NOMO-1 treated with dmso at 0.1 percent for 144 hours (cell line): Measurements from ENCODE around the gene ADAMTS16.
"Not testable (repeated sequence)": the region's sequence is repeated elsewhere in the genome, so short reads cannot be mapped to it uniquely, and the experiment has no call there.

Experiments
- DNase-seq: peaks from one replicate; lab custom pipeline; 2025; ENCODE audit not compliant: unreplicated experiment; lab: John Stamatoyannopoulos, UW

The ADAMTS16 gene

GRCh38 chr5:5139777-5140478, at the start of gene ADAMTS16:
ADAMTS16 (plus strand) TSS chr5:5140330; CDS start chr5:5140468, 138 bp downstream.
- DNase-seq: no peak

GRCh38 chr5:5092149-5092548, 48.0 kb upstream of the ADAMTS16 start:
- DNase-seq: no peak

- no peak for DNase-seq
Observed at GRCh38 chr5:5100635-5101034, 39.5 kb upstream of the ADAMTS16 start.

GRCh38 chr5:5101676-5102075, 38.5 kb upstream of the ADAMTS16 start:
- no peak for DNase-seq

- no peak for DNase-seq
Observed at GRCh38 chr5:5103245-5103644, 36.9 kb upstream of the ADAMTS16 start.

- no peak for DNase-seq
Observed at GRCh38 chr5:5104550-5104949, 35.6 kb upstream of the ADAMTS16 start.

GRCh38 chr5:5105531-5105930, 34.6 kb upstream of the ADAMTS16 start:
- DNase-seq: no peak

- no peak for DNase-seq
Observed at GRCh38 chr5:5116956-5117355, 23.2 kb upstream of the ADAMTS16 start.

GRCh38 chr5:5122776-5123175, 17.4 kb upstream of the ADAMTS16 start:
- no peak for DNase-seq

GRCh38 chr5:5124231-5124630, 15.9 kb upstream of the ADAMTS16 start:
- no peak for DNase-seq

GRCh38 chr5:5126444-5126843, 13.7 kb upstream of the ADAMTS16 start:
- no peak for DNase-seq

- no peak for DNase-seq
Observed at GRCh38 chr5:5128766-5129165, 11.4 kb upstream of the ADAMTS16 start.

GRCh38 chr5:5132234-5132633, 7.9 kb upstream of the ADAMTS16 start:
- no peak for DNase-seq

- DNase-seq: no peak
Observed at GRCh38 chr5:5132693-5133295, 7.3 kb upstream of the ADAMTS16 start.

GRCh38 chr5:5134107-5134506, 6.0 kb upstream of the ADAMTS16 start:
- no peak for DNase-seq

GRCh38 chr5:5135957-5136676, 4.0 kb upstream of the ADAMTS16 start:
- no peak for DNase-seq

- DNase-seq: not testable (repeated sequence)
Observed at GRCh38 chr5:5137851-5138250, 2.3 kb upstream of the ADAMTS16 start.

GRCh38 chr5:5139336-5139776, 774 bp upstream of the ADAMTS16 start:
- DNase-seq: no peak

- DNase-seq: no peak
Observed at GRCh38 chr5:5140479-5141338, 579 bp downstream of the ADAMTS16 start.

- DNase-seq: no peak
Observed at GRCh38 chr5:5141339-5141599, 1.1 kb downstream of the ADAMTS16 start.
